GM23338 (cell line): ENCODE results near the gene COPS2. TPM values are rescaled to one million over a fixed set of nuclear protein-coding genes. Genes with fewer than 3 reads are reported as not detected.

Experiments
- ATAC-seq: fragments of 200-7000 bp; cut with Tn5 transposase; 3 replicates; pipeline ENCODE4 v1.9.1; 2020
- DNase-seq: peaks from one replicate; pipeline ENCODE4 v3.0.0-alpha.2; 2015; ENCODE audit warnings: low spot score
- H2AFZ ChIP-seq: fragments of 200-600 bp; sonication (generic); 2 replicates; pipeline ENCODE4 v1.8.0; 2016; ENCODE audit warnings: antibody characterized with exemption, mild to moderate bottlenecking, moderate library complexity
- H3F3A ChIP-seq: fragments of 200-600 bp; sonication (generic); replicated peaks from 2 replicates; pipeline ENCODE4 v1.8.0; 2017; ENCODE audit warnings: antibody characterized with exemption, mixed run types, low read depth
- H3K27ac ChIP-seq: fragments of 200-600 bp; sonication (generic); 2 replicates; pipeline ENCODE4 v1.6.1; 2016; ENCODE audit warnings: low read depth
- H3K27me3 ChIP-seq: fragments of 200-600 bp; sonication (generic); 2 replicates; pipeline ENCODE4 v1.8.0; 2016; ENCODE audit warnings: mild to moderate bottlenecking, mixed run types, moderate library complexity; ENCODE audit not compliant: insufficient read depth
- H3K36me3 ChIP-seq: fragments of 200-600 bp; sonication (generic); 2 replicates; pipeline ENCODE4 v1.8.0; 2016; ENCODE audit warnings: mild to moderate bottlenecking; ENCODE audit not compliant: insufficient read depth
- H3K4me1 ChIP-seq: fragments of 200-600 bp; sonication (generic); 2 replicates; pipeline ENCODE4 v1.8.0; 2016; ENCODE audit warnings: mild to moderate bottlenecking, moderate library complexity; ENCODE audit not compliant: insufficient read depth
- H3K4me2 ChIP-seq: fragments of 200-600 bp; sonication (generic); 2 replicates; pipeline ENCODE4 v1.7.1; 2017; ENCODE audit warnings: mixed run types
- H3K4me3 ChIP-seq: fragments of 200-600 bp; sonication (generic); 2 replicates; pipeline ENCODE4 v1.6.1; 2016; ENCODE audit warnings: mixed run types
- H3K79me2 ChIP-seq: fragments of 200-600 bp; sonication (generic); replicated peaks from 2 replicates; pipeline ENCODE4 v1.8.0; 2017; ENCODE audit warnings: mild to moderate bottlenecking; ENCODE audit not compliant: insufficient read depth
- H3K9me2 ChIP-seq: fragments of 200-600 bp; sonication (generic); 2 replicates; pipeline ENCODE4 v1.8.0; 2017; ENCODE audit not compliant: insufficient read depth
- H4K20me1 ChIP-seq: fragments of 200-600 bp; sonication (generic); replicated peaks from 2 replicates; pipeline ENCODE4 v1.8.0; 2017; ENCODE audit warnings: mild to moderate bottlenecking; ENCODE audit not compliant: insufficient read depth
- H3K27ac Mint-ChIP-seq: 2 replicates; pipeline ENCODE4 v1.8.0; 2020; ENCODE audit warnings: inconsistent platforms, mild to moderate bottlenecking, moderate library complexity, mixed read lengths
- H3K27me3 Mint-ChIP-seq: 3 replicates; pipeline ENCODE4 v1.8.0; 2022; ENCODE audit warnings: low read depth, mild to moderate bottlenecking, moderate library complexity, mixed read lengths, inconsistent platforms; ENCODE audit not compliant: insufficient read depth, poor library complexity
- H3K36me3 Mint-ChIP-seq: 3 replicates; pipeline ENCODE4 v1.8.0; 2021; ENCODE audit warnings: low read depth, mild to moderate bottlenecking, inconsistent platforms, moderate library complexity, mixed read lengths
- H3K4me1 Mint-ChIP-seq: 3 replicates; pipeline ENCODE4 v1.8.0; 2020; ENCODE audit warnings: mild to moderate bottlenecking, inconsistent platforms, mixed read lengths
- H3K4me3 Mint-ChIP-seq: 3 replicates; pipeline ENCODE4 v1.8.0; 2021; ENCODE audit warnings: moderate library complexity, mild to moderate bottlenecking, inconsistent platforms, mixed read lengths
- H3K9me3 Mint-ChIP-seq: 3 replicates; pipeline ENCODE4 v1.8.0; 2020; ENCODE audit warnings: moderate library complexity, mild to moderate bottlenecking, inconsistent platforms, mixed read lengths
- CREB1 ChIP-seq: fragments of 250-450 bp; sonication (Bioruptor Pico); IDR thresholded peaks from 2 replicates; pipeline ENCODE4 v1.5.0; 2020; ENCODE audit warnings: low read depth, mild to moderate bottlenecking, moderate library complexity
- JUNB ChIP-seq: IDR thresholded peaks from one replicate; pipeline ENCODE4 v1.6.1; 2016; ENCODE audit warnings: antibody characterized with exemption; ENCODE audit not compliant: unreplicated experiment
- NANOG ChIP-seq: IDR thresholded peaks from 2 replicates; pipeline ENCODE4 v1.6.1; 2016; ENCODE audit warnings: antibody characterized with exemption, borderline replicate concordance
- POLR2AphosphoS5 ChIP-seq: IDR thresholded peaks from 2 replicates; pipeline ENCODE4 v1.6.1; 2016; ENCODE audit warnings: antibody characterized with exemption, low read depth
- REST ChIP-seq: IDR thresholded peaks from one replicate; pipeline ENCODE4 v1.6.1; 2018; ENCODE audit warnings: antibody characterized with exemption; ENCODE audit not compliant: unreplicated experiment
- STAT1 ChIP-seq: IDR thresholded peaks from one replicate; pipeline ENCODE4 v1.6.1; 2016; ENCODE audit warnings: antibody characterized with exemption; ENCODE audit not compliant: unreplicated experiment
- ZNF114 ChIP-seq: fragments of 250-450 bp; sonication (Bioruptor Pico); IDR thresholded peaks from 2 replicates; pipeline ENCODE4 v1.5.0; 2020; ENCODE audit warnings: mild to moderate bottlenecking, moderate library complexity
- ZNF331 ChIP-seq: fragments of 250-450 bp; sonication (Bioruptor Pico); IDR thresholded peaks from 2 replicates; pipeline ENCODE4 v1.5.0; 2020; ENCODE audit warnings: low read depth, mild to moderate bottlenecking, moderate library complexity
- polyA plus RNA-seq: library from polyadenylated mRNA; unstranded; fragments of >200 nt; fragmentation: Nextera tagmentation; extraction: Ambion mirVana; gene quantifications from 2 replicates; pipeline ENCODE4 v1.2.1, GENCODE V29; 2016
- total RNA-seq: library from RNA; depleted of rRNA; stranded (reverse); fragments of >200 nt; shearing (Covaris generic); gene quantifications from 2 replicates; pipeline ENCODE4 v1.2.3, GENCODE V29; 2014
- TF ChIP-seq, protein P1 (sequence below), 2 experiments: fragments of 200-600 bp in 1 of 2; sonication (generic) in 1 of 2; conservative IDR thresholded peaks; 2 replicates each; pipeline versions ENCODE4 v1.5.1 to v1.6.1; 2016 to 2017; ENCODE audit warnings: antibody characterized with exemption in 2 of 2, low read depth in 2 of 2, mild to moderate bottlenecking in 2 of 2, moderate library complexity in 1 of 2
- TF ChIP-seq, protein P2 (sequence below): IDR thresholded peaks from 2 replicates; pipeline ENCODE4 v1.6.1; 2016; ENCODE audit warnings: antibody characterized with exemption

Gene COPS2
- total and polyA plus RNA-seq, 2 experiments from 2014 or later, result 38.7 to 67.3 TPM

GRCh38 chr15:49155834-49156627 is 632 bp upstream of the COPS2 start:
- H3K4me1 ChIP-seq, result no peaks in the 10 kb centered on the region; the same call in 1 of the 2 replicates
- peaks cover 8% of the 10 kb centered on the region for H4K20me1 ChIP-seq
- no peaks in the 10 kb centered on the region for H3K27me3 Mint-ChIP-seq
- H3K36me3 Mint-ChIP-seq, result no peaks in the 10 kb centered on the region
- peak overlapping the region; percentile 82 for H3K4me3 ChIP-seq
- H3K9me2 ChIP-seq, result no peaks in the 10 kb centered on the region
- peak overlapping the region; percentile 86 for H3K27ac Mint-ChIP-seq
- ATAC-seq, result peak; percentile 13
- H3K4me2 ChIP-seq, result peak overlapping the region; percentile 84
- H3K4me3 Mint-ChIP-seq, result peak overlapping the region; percentile 99
- no peak overlapping the region for H3K27ac ChIP-seq
- no peak for TF ChIP-seq REST
- TF ChIP-seq POLR2AphosphoS5, result 0 out of 2 replicates have a peak, but pooled peaks have one; percentile 69
- no peak for TF ChIP-seq ZNF114 (CRISPR knock-in tag)
- TF ChIP-seq, protein P1, sequence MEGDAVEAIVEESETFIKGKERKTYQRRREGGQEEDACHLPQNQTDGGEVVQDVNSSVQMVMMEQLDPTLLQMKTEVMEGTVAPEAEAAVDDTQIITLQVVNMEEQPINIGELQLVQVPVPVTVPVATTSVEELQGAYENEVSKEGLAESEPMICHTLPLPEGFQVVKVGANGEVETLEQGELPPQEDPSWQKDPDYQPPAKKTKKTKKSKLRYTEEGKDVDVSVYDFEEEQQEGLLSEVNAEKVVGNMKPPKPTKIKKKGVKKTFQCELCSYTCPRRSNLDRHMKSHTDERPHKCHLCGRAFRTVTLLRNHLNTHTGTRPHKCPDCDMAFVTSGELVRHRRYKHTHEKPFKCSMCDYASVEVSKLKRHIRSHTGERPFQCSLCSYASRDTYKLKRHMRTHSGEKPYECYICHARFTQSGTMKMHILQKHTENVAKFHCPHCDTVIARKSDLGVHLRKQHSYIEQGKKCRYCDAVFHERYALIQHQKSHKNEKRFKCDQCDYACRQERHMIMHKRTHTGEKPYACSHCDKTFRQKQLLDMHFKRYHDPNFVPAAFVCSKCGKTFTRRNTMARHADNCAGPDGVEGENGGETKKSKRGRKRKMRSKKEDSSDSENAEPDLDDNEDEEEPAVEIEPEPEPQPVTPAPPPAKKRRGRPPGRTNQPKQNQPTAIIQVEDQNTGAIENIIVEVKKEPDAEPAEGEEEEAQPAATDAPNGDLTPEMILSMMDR (conservative IDR thresholded peaks at IDR 0.05; ENCODE audit: low read depth in 2 of 2), result no peak
- TF ChIP-seq, protein P2, sequence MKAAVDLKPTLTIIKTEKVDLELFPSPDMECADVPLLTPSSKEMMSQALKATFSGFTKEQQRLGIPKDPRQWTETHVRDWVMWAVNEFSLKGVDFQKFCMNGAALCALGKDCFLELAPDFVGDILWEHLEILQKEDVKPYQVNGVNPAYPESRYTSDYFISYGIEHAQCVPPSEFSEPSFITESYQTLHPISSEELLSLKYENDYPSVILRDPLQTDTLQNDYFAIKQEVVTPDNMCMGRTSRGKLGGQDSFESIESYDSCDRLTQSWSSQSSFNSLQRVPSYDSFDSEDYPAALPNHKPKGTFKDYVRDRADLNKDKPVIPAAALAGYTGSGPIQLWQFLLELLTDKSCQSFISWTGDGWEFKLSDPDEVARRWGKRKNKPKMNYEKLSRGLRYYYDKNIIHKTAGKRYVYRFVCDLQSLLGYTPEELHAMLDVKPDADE, result no peak
- TF ChIP-seq STAT1, result no peak
- TF ChIP-seq NANOG, result no peak
- TF ChIP-seq CREB1 (CRISPR knock-in tag), result no peak
- H3K36me3 ChIP-seq, result no peaks in the 10 kb centered on the region
- DNase-seq, result peak; percentile 41
- H3F3A ChIP-seq, result no peaks in the 10 kb centered on the region; the same call in 1 of the 2 replicates
- H3K27me3 ChIP-seq, result no peaks in the 10 kb centered on the region
- peaks cover 12% of the 10 kb centered on the region for H3K4me1 Mint-ChIP-seq
- no peaks in the 10 kb centered on the region for H3K9me3 Mint-ChIP-seq
- peak overlapping the region; percentile 94 for H2AFZ ChIP-seq
- peaks cover 54% of the 10 kb centered on the region for H3K79me2 ChIP-seq

DNA sequence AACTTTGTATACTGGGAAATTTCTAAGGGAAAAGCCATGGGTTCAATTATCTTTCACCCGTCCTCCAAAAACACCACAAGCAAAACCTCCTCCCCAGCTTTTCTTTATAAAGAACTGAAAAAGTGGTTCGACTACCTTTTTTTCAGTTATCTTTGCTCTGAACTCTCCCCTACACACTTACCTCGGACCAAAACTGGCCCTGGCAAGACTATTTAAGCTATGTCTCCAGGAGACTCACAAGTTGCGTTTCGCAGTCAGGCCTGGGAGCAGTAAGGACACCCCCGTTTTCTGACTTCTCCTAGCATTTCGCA is 645 bp downstream of the COPS2 start:
- no peaks in the 10 kb centered on the region for H3K27me3 Mint-ChIP-seq
- no peaks in the 10 kb centered on the region for H3K9me2 ChIP-seq
- peak overlapping the region; percentile 99 for H3K4me3 Mint-ChIP-seq
- H3K4me2 ChIP-seq, result peak overlapping the region; percentile 93
- H3K79me2 ChIP-seq, result peaks cover 67% of the 10 kb centered on the region
- H3K9me3 Mint-ChIP-seq, result no peaks in the 10 kb centered on the region
- DNase-seq (no peak), ATAC-seq (no peak)
- no peaks in the 10 kb centered on the region for H3K27me3 ChIP-seq
- H3K36me3 ChIP-seq, result no peaks in the 10 kb centered on the region
- H3K27ac ChIP-seq, result peak overlapping the region; percentile 68
- H3K27ac Mint-ChIP-seq, result peak overlapping the region; percentile 99
- peak overlapping the region; percentile 82 for H3K4me3 ChIP-seq
- H4K20me1 ChIP-seq, result peaks cover 8% of the 10 kb centered on the region
- H2AFZ ChIP-seq, result peak overlapping the region; percentile 54; the same call in 1 of the 2 replicates
- H3K4me1 Mint-ChIP-seq, result peaks cover 12% of the 10 kb centered on the region
- H3K36me3 Mint-ChIP-seq, result no peaks in the 10 kb centered on the region
- H3K4me1 ChIP-seq, result no peaks in the 10 kb centered on the region; the same call in 1 of the 2 replicates
- H3F3A ChIP-seq, result no peaks in the 10 kb centered on the region; the same call in 1 of the 2 replicates
- no peak for TF ChIP-seq NANOG
- no peak for TF ChIP-seq ZNF331
- TF ChIP-seq, protein P2, result no peak
- TF ChIP-seq POLR2AphosphoS5, result no peak
- TF ChIP-seq CREB1 (CRISPR knock-in tag), result no peak
- TF ChIP-seq JUNB, result no peak
- no peak for TF ChIP-seq ZNF114 (CRISPR knock-in tag)
